ENCODE results near the gene CES2.
A peak's percentile ranks its signal among the peaks of the same experiment; 100 is the strongest.
"Not testable (repeated sequence)": the region's sequence is repeated elsewhere in the genome, so short reads cannot be mapped to it uniquely, and the experiment has no call there.

The CES2 gene

GRCh38 chr16:66954097-66954659 lies 18.9 kb downstream of the CES2 start:
- DNase-seq: peak; percentile 78 to 84 (median 80)

GRCh38 chr16:66955363-66956153 lies 20.2 kb downstream of the CES2 start:
- DNase-seq: not testable (repeated sequence)

- DNase-seq: not testable (repeated sequence)
These were observed 20.8 kb downstream of the CES2 start for GRCh38 chr16:66956154-66956457.

GRCh38 chr16:66958857-66959703 lies 23.8 kb downstream of the CES2 start:
- DNase-seq: no peak

GRCh38 chr16:66959704-66960161 lies 24.4 kb downstream of the CES2 start:
- peak; percentile 36 to 41 (median 39) for DNase-seq

- DNase-seq: no peak
These were observed 25.0 kb downstream of the CES2 start for GRCh38 chr16:66960270-66960669.

GRCh38 chr16:66961065-66961744 lies 25.9 kb downstream of the CES2 start, which contains the start of gene CES3:
Gene CES3, plus strand, starts transcription at chr16:66961266. Its CDS starts 42 bp downstream, at chr16:66961308.
- peak; percentile 67 to 81 (median 70) for DNase-seq

- peak; percentile 16 to 44 (median 35) for DNase-seq
These were observed 26.6 kb downstream of the CES2 start for GRCh38 chr16:66961914-66962313.

- no peak for DNase-seq
These were observed 28.7 kb downstream of the CES2 start for GRCh38 chr16:66964049-66964448.

GRCh38 chr16:66968847-66969246 lies 33.5 kb downstream of the CES2 start:
- DNase-seq: no peak

- peak in 1 of 3 donors; percentile 17 for DNase-seq
These were observed 35.7 kb downstream of the CES2 start for GRCh38 chr16:66970775-66971720.

GRCh38 chr16:66972983-66973382 lies 37.7 kb downstream of the CES2 start:
- peak in 1 of 3 donors; percentile 10 for DNase-seq

- peak in 1 of 3 donors; percentile 10 for DNase-seq
These were observed 38.4 kb downstream of the CES2 start for GRCh38 chr16:66973716-66974115.

- DNase-seq: not testable (repeated sequence)
These were observed 39.0 kb downstream of the CES2 start for GRCh38 chr16:66974156-66974931.

GRCh38 chr16:66974932-66975246 lies 39.6 kb downstream of the CES2 start:
- peak in 2 of 3 donors; percentile 31 to 37 for DNase-seq

- DNase-seq: peak in 1 of 3 donors; percentile 12
These were observed 40.1 kb downstream of the CES2 start for GRCh38 chr16:66975302-66975893.

- DNase-seq: peak in 1 of 3 donors; percentile 10
These were observed 41.4 kb downstream of the CES2 start for GRCh38 chr16:66976746-66977145.

- peak; percentile 89 to 94 (median 91) for DNase-seq
These were observed 42.2 kb downstream of the CES2 start for GRCh38 chr16:66977341-66978113.

- peak; percentile 81 to 91 (median 81) for DNase-seq
These were observed 43.8 kb downstream of the CES2 start for GRCh38 chr16:66979011-66979717.
